Heart left ventricle (tissue), 13 donors: ENCODE data around the gene DYRK2.

ENCODE experiments used
- CTCF ChIP-seq, 12 donors: fragments of 200-600 bp; sonication (generic) in 4 of 12; IDR thresholded peaks; one replicate each; pipeline versions ENCODE4 v1.5.0 to v1.8.0; 2018 to 2022; ENCODE audit warnings: antibody characterized with exemption in 12 of 12, mild to moderate bottlenecking in 5 of 12
- POLR2A ChIP-seq, 2 donors: fragments of 450-650 bp; IDR thresholded peaks; one replicate each; pipeline ENCODE4 v1.6.1; 2017; ENCODE audit warnings: antibody characterized with exemption in 2 of 2, mild to moderate bottlenecking in 2 of 2, moderate library complexity in 2 of 2
- donor health status: ischemic (EF 13 %, LVEDD 7.1; RV severe dilation, severe dysfunction).
- donor health status: DM: no; HTN: yes; CAD: no.
- donor health status: DM: no; HTN: no; CAD: no.
- donor health status: ischemic (EF 25% LVEDD 6.9; RV normal size, moderate dysfunction).
- donor health status: ischemic (EF 25% LVEDD 5.7; RV mildly dilated, moderate dysfunction).
- donor health status: ischemic (EF 35%, LVEDD 5.7; RV mildly dilated, moderate dysfunction).
- donor health status: nonischemic (EF 11% LVEDD 7.7; RV severe dilation, severe dysfunction).
- donor health status: DM: yes; HTN: yes; CAD: no.
- donor health status: PGD.
- donor health status: ischemic (EF 29% LVEDD 5.4; RV normal size, mild dysfunction).
- donor health status: nonischemic (EF 23%, LVEDD 6.1; RV moderate dilation, normal function).

- TF ChIP-seq CTCF (IDR thresholded peaks at IDR 0.05) = no peak
- TF ChIP-seq POLR2A (IDR thresholded peaks at IDR 0.05) = no peak
Observed at GRCh38 chr12:67634303-67634761, 14.2 kb upstream of the DYRK2 start.
